Astrocyte of the hippocampus (primary cell): ENCODE data around the gene RASSF8.

ENCODE experiments used
- DNase-seq: peaks from one replicate; pipeline ENCODE4 v3.0.0; 2011; ENCODE audit warnings: low read depth, low spot score

The RASSF8 gene

GRCh38 chr12:25958428-25959070 lies at the start of gene RASSF8:
TSS of gene RASSF8 (plus strand) at chr12:25958682. CDS start at chr12:26055344, 96,662 bp downstream.
- peak; percentile 95 for DNase-seq

GRCh38 chr12:25914551-25914950 lies 43.9 kb upstream of the RASSF8 start:
- DNase-seq = no peak

- no peak for DNase-seq
These were observed 33.9 kb upstream of the RASSF8 start for GRCh38 chr12:25924491-25925001.

- DNase-seq = no peak
These were observed 33.4 kb upstream of the RASSF8 start for GRCh38 chr12:25925064-25925463.

GRCh38 chr12:25926536-25926935 lies 31.9 kb upstream of the RASSF8 start:
- no peak for DNase-seq

- DNase-seq = peak; percentile 43
These were observed 29.3 kb upstream of the RASSF8 start for GRCh38 chr12:25929142-25929541.

- no peak for DNase-seq
These were observed 25.5 kb upstream of the RASSF8 start for GRCh38 chr12:25932971-25933370.

- DNase-seq = no peak
These were observed 24.0 kb upstream of the RASSF8 start for GRCh38 chr12:25934456-25934855.

GRCh38 chr12:25935355-25936144 lies 22.9 kb upstream of the RASSF8 start:
- peak; percentile 42 for DNase-seq

- no peak for DNase-seq
These were observed 21.4 kb upstream of the RASSF8 start for GRCh38 chr12:25937096-25937495.

- no peak for DNase-seq
These were observed 19.9 kb upstream of the RASSF8 start for GRCh38 chr12:25938581-25938980.

- DNase-seq = no peak
These were observed 18.9 kb upstream of the RASSF8 start for GRCh38 chr12:25939606-25940005.

- DNase-seq = no peak
These were observed 17.6 kb upstream of the RASSF8 start for GRCh38 chr12:25940886-25941285.

GRCh38 chr12:25942709-25943108 lies 15.8 kb upstream of the RASSF8 start:
- no peak for DNase-seq

- DNase-seq = no peak
These were observed 14.5 kb upstream of the RASSF8 start for GRCh38 chr12:25943940-25944339.

GRCh38 chr12:25949343-25949742 lies 9.1 kb upstream of the RASSF8 start:
- no peak for DNase-seq

GRCh38 chr12:25950329-25951115 lies 8.0 kb upstream of the RASSF8 start:
- no peak for DNase-seq

- peak; percentile 82 for DNase-seq
These were observed 572 bp upstream of the RASSF8 start for GRCh38 chr12:25957793-25958427.

- peak; percentile 78 for DNase-seq
These were observed 834 bp downstream of the RASSF8 start for GRCh38 chr12:25959071-25959961.

- peak; percentile 65 for DNase-seq
These were observed 1.7 kb downstream of the RASSF8 start for GRCh38 chr12:25960143-25960542.

GRCh38 chr12:25960961-25961360 lies 2.5 kb downstream of the RASSF8 start:
- no peak for DNase-seq
